GM12872 (cell line): ENCODE results near the gene ARHGAP24.

Experiments used
- CTCF ChIP-seq: IDR thresholded peaks from 3 replicates; pipeline ENCODE4 v1.5.1; 2011; ENCODE audit warnings: low read depth, mild to moderate bottlenecking, low read length, moderate library complexity; ENCODE audit not compliant: insufficient read depth

ARHGAP24 gene

GRCh38 chr4:85793233-85793585 is 318.3 kb downstream of the ARHGAP24 start:
- TF ChIP-seq CTCF = no peak

GRCh38 chr4:85798012-85798770 is 323.2 kb downstream of the ARHGAP24 start:
- no peak for TF ChIP-seq CTCF

- TF ChIP-seq CTCF = no peak
These were observed 328.9 kb downstream of the ARHGAP24 start for GRCh38 chr4:85803856-85804255.

- TF ChIP-seq CTCF = no peak
These were observed 330.9 kb downstream of the ARHGAP24 start for GRCh38 chr4:85805891-85806290.

GRCh38 chr4:85806334-85806733 is 331.4 kb downstream of the ARHGAP24 start:
- TF ChIP-seq CTCF = no peak

- TF ChIP-seq CTCF = no peak
These were observed 332.4 kb downstream of the ARHGAP24 start for GRCh38 chr4:85807247-85807950.

GRCh38 chr4:85808104-85808503 is 333.2 kb downstream of the ARHGAP24 start:
- no peak for TF ChIP-seq CTCF
